ENCODE measurements around the gene ZNG1F.
"Not testable (repeated sequence)": the region's sequence is repeated elsewhere in the genome, so short reads cannot be mapped to it uniquely, and the experiment has no call there.

The ZNG1F gene

GRCh38 chr9:41123396-41123795, 65.7 kb downstream of the ZNG1F start:
- DNase-seq (ENCODE audit: low spot score): not testable (repeated sequence)

- DNase-seq (ENCODE audit: low spot score): not testable (repeated sequence)
These were observed 68.4 kb downstream of the ZNG1F start for GRCh38 chr9:41120696-41121095.

- DNase-seq (ENCODE audit: low spot score): not testable (repeated sequence)
These were observed 69.4 kb downstream of the ZNG1F start for GRCh38 chr9:41119719-41120118.

- DNase-seq (ENCODE audit: low spot score): not testable (repeated sequence)
These were observed 69.8 kb downstream of the ZNG1F start for GRCh38 chr9:41119311-41119710.

- not testable (repeated sequence) for DNase-seq (ENCODE audit: low spot score)
These were observed 75.8 kb downstream of the ZNG1F start for GRCh38 chr9:41113348-41113747.

- not testable (repeated sequence) for DNase-seq (ENCODE audit: low spot score)
These were observed 77.7 kb downstream of the ZNG1F start for GRCh38 chr9:41111414-41111813.

- not testable (repeated sequence) for DNase-seq (ENCODE audit: low spot score)
These were observed 78.2 kb downstream of the ZNG1F start for GRCh38 chr9:41110913-41111312.

GRCh38 chr9:41109253-41109652, 79.9 kb downstream of the ZNG1F start:
- DNase-seq (ENCODE audit: low spot score): not testable (repeated sequence)

- not testable (repeated sequence) for DNase-seq (ENCODE audit: low spot score)
These were observed 80.3 kb downstream of the ZNG1F start for GRCh38 chr9:41108816-41109215.

GRCh38 chr9:41106472-41107116, 82.5 kb downstream of the ZNG1F start:
- DNase-seq (ENCODE audit: low spot score): not testable (repeated sequence)

- DNase-seq (ENCODE audit: low spot score): not testable (repeated sequence)
These were observed 83.4 kb downstream of the ZNG1F start for GRCh38 chr9:41105557-41106253.

GRCh38 chr9:41104542-41104941, 84.6 kb downstream of the ZNG1F start:
- not testable (repeated sequence) for DNase-seq (ENCODE audit: low spot score)

- not testable (repeated sequence) for DNase-seq (ENCODE audit: low spot score)
These were observed 88.6 kb downstream of the ZNG1F start for GRCh38 chr9:41100508-41100907.

GRCh38 chr9:41098759-41099158, 90.4 kb downstream of the ZNG1F start:
- DNase-seq (ENCODE audit: low spot score): not testable (repeated sequence)

- not testable (repeated sequence) for DNase-seq (ENCODE audit: low spot score)
These were observed 94.1 kb downstream of the ZNG1F start for GRCh38 chr9:41095060-41095459.

GRCh38 chr9:41094010-41094773, 94.9 kb downstream of the ZNG1F start:
- DNase-seq (ENCODE audit: low spot score): not testable (repeated sequence)

- not testable (repeated sequence) for DNase-seq (ENCODE audit: low spot score)
These were observed 98.2 kb downstream of the ZNG1F start for GRCh38 chr9:41090922-41091321.

GRCh38 chr9:41090386-41090785, 98.7 kb downstream of the ZNG1F start:
- not testable (repeated sequence) for DNase-seq (ENCODE audit: low spot score)

- DNase-seq (ENCODE audit: low spot score): not testable (repeated sequence)
These were observed 100.6 kb downstream of the ZNG1F start for GRCh38 chr9:41088450-41089059.

- DNase-seq (ENCODE audit: low spot score): not testable (repeated sequence)
These were observed 101.2 kb downstream of the ZNG1F start for GRCh38 chr9:41087929-41088328.

- DNase-seq (ENCODE audit: low spot score): not testable (repeated sequence)
These were observed 101.8 kb downstream of the ZNG1F start for GRCh38 chr9:41087157-41087780.

- DNase-seq (ENCODE audit: low spot score): not testable (repeated sequence)
These were observed 102.4 kb downstream of the ZNG1F start for GRCh38 chr9:41086685-41087084.
